DOHH2 (cell line): Measurements from ENCODE around the gene TP53AIP1.

Source experiments
- CTCF ChIP-seq: fragments of 200-600 bp; sonication (generic); IDR thresholded peaks from one replicate; pipeline ENCODE4 v1.5.1; 2014; ENCODE audit warnings: antibody characterized with exemption, mild to moderate bottlenecking, low read depth, low read length; ENCODE audit not compliant: poor library complexity, severe bottlenecking
- EZH2phosphoT487 ChIP-seq: fragments of 200-600 bp; sonication (generic); IDR thresholded peaks from 2 replicates; pipeline ENCODE4 v1.6.1; 2017; ENCODE audit warnings: borderline replicate concordance, mild to moderate bottlenecking, antibody characterized with exemption, low read length, moderate library complexity, mixed read lengths

GRCh38 chr11:128891913-128892398 lies 50.7 kb downstream of the TP53AIP1 start:
- TF ChIP-seq CTCF (no peak), EZH2phosphoT487 (no peak; the same call in 1 of the 2 replicates)
